BE2C (cell line): ENCODE data around the gene ANKRD53.

Source experiments
- DNase-seq: peaks from one replicate; pipeline ENCODE4 v3.0.0-alpha.2; 2020
- H3K27me3 ChIP-seq: fragments of 250-450 bp; sonication (Bioruptor Pico); 2 replicates; pipeline ENCODE4 v1.5.1; 2020; ENCODE audit warnings: mild to moderate bottlenecking
- H3K36me3 ChIP-seq: fragments of 250-450 bp; sonication (Bioruptor Pico); 2 replicates; pipeline ENCODE4 v1.5.1; 2020; ENCODE audit warnings: mild to moderate bottlenecking
- H3K4me1 ChIP-seq: fragments of 250-450 bp; sonication (Bioruptor Pico); 2 replicates; pipeline ENCODE4 v1.5.1; 2020
- H3K4me3 ChIP-seq: 2 replicates; pipeline ENCODE4 v1.5.1; 2011; ENCODE audit warnings: low read depth, low read length
- H3K9me3 ChIP-seq: fragments of 250-450 bp; sonication (Bioruptor Pico); 2 replicates; pipeline ENCODE4 v1.5.1; 2020
- CTCF ChIP-seq: IDR thresholded peaks from 2 replicates; pipeline ENCODE4 v1.5.1; 2012; ENCODE audit warnings: mild to moderate bottlenecking, low read depth, low read length

Gene ANKRD53

DNA sequence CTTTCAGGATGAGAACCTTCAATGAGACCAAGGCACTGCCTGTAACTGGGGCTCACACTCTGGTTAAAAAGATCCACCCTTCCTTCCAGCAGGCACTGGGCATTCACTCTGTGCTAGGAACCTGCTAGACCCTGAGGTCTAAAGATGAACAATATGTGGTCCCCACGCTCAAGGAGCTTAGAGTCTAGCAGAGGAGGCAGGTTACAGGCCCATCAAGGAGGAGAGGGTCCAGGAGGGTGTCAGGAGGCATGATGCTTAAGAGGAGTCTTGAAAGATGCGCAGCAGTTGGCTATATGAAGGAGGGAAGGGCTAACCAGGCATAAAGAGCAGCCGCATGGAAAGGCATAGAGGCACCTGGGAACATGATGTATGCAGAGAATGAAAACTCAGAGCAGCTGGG is 4.5 kb downstream of the ANKRD53 start:
- no peaks in the 10 kb centered on the region for H3K27me3 ChIP-seq
- TF ChIP-seq CTCF: no peak
- H3K4me3 ChIP-seq: no peak overlapping the region
- no peaks in the 10 kb centered on the region for H3K4me1 ChIP-seq
- no peak for DNase-seq
- no peaks in the 10 kb centered on the region; the same call in 1 of the 2 replicates for H3K36me3 ChIP-seq
- no peaks in the 10 kb centered on the region for H3K9me3 ChIP-seq

GRCh38 chr2:70983506-70984227 is 5.2 kb downstream of the ANKRD53 start:
- TF ChIP-seq CTCF: no peak
- no peak for DNase-seq
- Histone ChIP-seq H3K27me3 (no peaks in the 10 kb centered on the region), H3K4me1 (no peaks in the 10 kb centered on the region), H3K36me3 (no peaks in the 10 kb centered on the region; the same call in 1 of the 2 replicates), H3K4me3 (no peak overlapping the region), H3K9me3 (no peaks in the 10 kb centered on the region)

- Histone ChIP-seq H3K27me3 (no peaks in the 10 kb centered on the region), H3K4me1 (no peaks in the 10 kb centered on the region), H3K9me3 (no peaks in the 10 kb centered on the region), H3K4me3 (no peak overlapping the region), H3K36me3 (no peaks in the 10 kb centered on the region; the same call in 1 of the 2 replicates)
- no peak for TF ChIP-seq CTCF
- DNase-seq: no peak
Measured at GRCh38 chr2:70984228-70984575, 5.8 kb downstream of the ANKRD53 start.

DNA sequence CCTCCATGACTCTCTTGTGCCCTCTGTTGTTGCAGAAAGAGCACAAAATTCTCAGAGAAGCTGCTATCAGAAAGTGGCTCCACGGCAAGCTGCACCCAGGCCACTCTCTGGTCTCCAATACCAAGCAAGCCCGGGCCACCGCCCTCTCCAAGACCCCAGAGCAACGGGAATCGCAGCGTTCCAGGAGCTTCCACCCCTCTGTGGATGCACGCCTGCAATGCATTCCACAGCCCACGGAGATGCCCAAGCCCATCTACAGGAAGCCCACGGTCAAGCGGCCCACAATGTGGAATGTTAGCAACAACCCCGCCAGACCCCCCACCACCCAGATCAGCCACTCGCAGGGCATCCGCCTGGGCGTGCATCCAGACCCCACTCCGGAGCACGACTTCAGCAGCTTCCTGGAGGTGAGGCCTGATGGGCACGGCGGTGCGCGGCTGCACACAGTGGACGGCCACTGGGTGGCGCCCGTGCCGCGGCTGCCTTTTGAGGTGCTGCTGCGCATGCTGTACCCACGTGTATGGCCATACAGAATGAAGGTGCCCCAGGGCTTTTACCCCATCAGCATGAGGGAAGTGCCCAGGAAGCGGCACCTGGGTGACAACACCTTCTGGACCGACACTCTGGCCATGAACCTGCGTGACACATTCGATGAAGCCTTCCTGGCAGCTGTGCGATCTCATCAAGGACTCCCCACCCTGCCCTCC is 6.3 kb downstream of the ANKRD53 start:
- Histone ChIP-seq H3K9me3 (no peaks in the 10 kb centered on the region), H3K27me3 (no peaks in the 10 kb centered on the region), H3K4me1 (no peaks in the 10 kb centered on the region), H3K4me3 (no peak overlapping the region), H3K36me3 (no peaks in the 10 kb centered on the region; the same call in 1 of the 2 replicates)
- no peak for DNase-seq
- TF ChIP-seq CTCF: 0 out of 2 replicates have a peak, but pooled peaks have one; percentile 10

DNA sequence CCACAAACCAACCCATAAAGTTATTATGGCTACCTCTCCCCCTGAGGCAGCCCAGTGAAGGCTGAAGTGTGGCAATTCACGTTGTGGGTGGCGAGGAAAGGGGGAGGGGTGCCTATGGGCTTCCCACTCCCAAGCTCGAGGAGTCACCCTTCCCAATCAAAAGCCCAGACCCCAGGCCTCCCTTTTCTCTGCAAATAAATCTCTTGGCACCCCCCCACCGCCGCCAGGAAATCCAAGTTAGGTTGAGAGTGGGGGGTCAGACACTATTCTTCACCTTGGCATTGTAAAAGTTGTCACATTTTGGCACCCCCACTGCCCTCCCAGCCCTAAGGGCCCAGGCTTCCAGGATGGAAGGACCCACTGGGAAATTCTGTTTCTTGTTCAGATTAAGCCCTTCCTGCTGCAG is 6.9 kb downstream of the ANKRD53 start:
- Histone ChIP-seq H3K36me3 (no peaks in the 10 kb centered on the region; the same call in 1 of the 2 replicates), H3K4me3 (no peak overlapping the region), H3K27me3 (no peaks in the 10 kb centered on the region), H3K4me1 (no peaks in the 10 kb centered on the region), H3K9me3 (no peaks in the 10 kb centered on the region)
- DNase-seq: no peak
- no peak for TF ChIP-seq CTCF

DNA sequence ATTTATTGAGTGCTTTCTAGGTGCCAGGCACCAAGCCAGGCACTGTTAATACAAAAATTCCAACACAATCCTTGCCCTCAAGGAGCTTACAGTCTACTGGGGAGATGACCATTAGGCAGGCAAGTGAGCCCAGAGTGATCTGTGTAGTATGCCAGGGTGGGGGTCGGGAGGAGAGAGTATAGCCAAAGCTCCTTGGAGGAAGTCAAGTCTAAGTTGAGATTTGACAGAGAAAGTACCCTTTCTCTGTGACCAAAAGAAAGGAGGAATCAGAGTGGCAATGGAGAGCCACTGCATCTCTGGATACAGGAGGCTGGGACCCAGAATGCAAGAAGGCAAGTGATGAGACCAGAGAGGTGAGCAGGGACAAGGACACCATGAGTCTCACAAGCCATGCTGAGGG is 7.5 kb downstream of the ANKRD53 start:
- DNase-seq: no peak
- Histone ChIP-seq H3K27me3 (no peaks in the 10 kb centered on the region), H3K4me3 (no peak overlapping the region), H3K36me3 (no peaks in the 10 kb centered on the region; the same call in 1 of the 2 replicates), H3K9me3 (no peaks in the 10 kb centered on the region), H3K4me1 (no peaks in the 10 kb centered on the region)
- no peak for TF ChIP-seq CTCF
